ENCODE data around the gene CACNG3. TPM values are rescaled to one million over a fixed set of nuclear protein-coding genes. Genes with fewer than 3 reads are reported as not detected.

The CACNG3 gene
- total RNA-seq, 1 donor from 2014 or later, result not detected

DNA sequence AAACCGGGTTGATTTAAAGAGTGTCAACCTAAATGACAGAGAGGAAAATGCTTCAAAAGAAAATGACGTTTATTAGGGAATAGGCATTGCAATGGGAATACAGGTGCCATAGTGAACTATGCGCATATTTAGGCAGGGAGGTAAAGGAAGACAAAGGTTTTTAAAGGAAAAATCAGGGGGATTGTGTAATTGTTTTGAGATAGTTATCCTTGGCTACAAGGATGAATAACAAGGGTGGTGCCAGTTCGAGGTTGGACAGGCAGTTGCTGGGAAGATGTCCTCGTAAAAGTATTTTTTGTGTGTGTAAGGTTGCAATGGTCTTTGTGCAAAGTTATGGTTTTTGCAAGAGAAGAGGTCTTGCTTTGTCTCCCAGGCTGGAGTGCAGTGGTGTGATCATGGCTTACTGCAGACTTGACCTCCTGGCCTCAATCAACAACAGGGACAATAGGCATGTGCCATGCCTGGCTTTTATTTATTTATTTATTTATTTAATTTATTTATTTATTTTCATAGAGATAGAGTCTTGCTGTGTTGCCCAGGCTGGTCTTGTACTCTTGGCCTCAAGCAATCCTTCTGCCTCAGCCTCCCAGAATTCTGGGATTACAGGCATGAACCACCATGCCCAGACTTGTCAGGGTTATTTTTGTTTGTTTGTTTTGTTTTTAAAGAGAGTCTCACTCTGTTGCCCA is 63.1 kb downstream of the CACNG3 start:
- no peak overlapping the region for H3K4me3 ChIP-seq (ENCODE audit: low read depth, low read length)
- H3K36me3 ChIP-seq (ENCODE audit: control insufficient read depth, insufficient read depth, low read length), result no peaks in the 10 kb centered on the region
- DNase-seq (ENCODE audit: low read depth), result no peak
- TF ChIP-seq, protein P1, sequence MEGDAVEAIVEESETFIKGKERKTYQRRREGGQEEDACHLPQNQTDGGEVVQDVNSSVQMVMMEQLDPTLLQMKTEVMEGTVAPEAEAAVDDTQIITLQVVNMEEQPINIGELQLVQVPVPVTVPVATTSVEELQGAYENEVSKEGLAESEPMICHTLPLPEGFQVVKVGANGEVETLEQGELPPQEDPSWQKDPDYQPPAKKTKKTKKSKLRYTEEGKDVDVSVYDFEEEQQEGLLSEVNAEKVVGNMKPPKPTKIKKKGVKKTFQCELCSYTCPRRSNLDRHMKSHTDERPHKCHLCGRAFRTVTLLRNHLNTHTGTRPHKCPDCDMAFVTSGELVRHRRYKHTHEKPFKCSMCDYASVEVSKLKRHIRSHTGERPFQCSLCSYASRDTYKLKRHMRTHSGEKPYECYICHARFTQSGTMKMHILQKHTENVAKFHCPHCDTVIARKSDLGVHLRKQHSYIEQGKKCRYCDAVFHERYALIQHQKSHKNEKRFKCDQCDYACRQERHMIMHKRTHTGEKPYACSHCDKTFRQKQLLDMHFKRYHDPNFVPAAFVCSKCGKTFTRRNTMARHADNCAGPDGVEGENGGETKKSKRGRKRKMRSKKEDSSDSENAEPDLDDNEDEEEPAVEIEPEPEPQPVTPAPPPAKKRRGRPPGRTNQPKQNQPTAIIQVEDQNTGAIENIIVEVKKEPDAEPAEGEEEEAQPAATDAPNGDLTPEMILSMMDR (IDR thresholded peaks at IDR 0.05; ENCODE audit: insufficient read depth, low read length, poor library complexity, severe bottlenecking), result no peak
- H3K27me3 ChIP-seq (ENCODE audit: control insufficient read depth, insufficient read depth, low read length), result no peaks in the 10 kb centered on the region

DNA sequence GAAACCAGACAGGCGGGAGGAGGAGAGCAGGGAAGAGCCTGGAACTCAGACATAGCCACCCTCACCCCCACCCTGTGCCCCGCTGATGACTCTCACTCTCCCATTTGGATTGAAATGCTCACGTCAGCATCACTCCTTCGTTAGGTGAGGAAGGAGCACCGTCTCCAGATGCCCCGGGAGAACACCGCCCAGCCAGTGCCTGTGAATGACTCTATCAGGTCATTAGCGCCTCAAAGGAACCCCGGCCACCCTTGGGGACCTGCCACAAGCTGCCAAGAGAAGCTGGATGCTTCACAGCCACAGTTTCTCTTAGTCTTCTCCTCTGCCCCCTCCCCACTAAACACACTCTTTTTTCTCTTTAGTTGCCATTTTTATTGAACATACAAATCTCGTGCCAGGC is 66.0 kb downstream of the CACNG3 start:
- Histone ChIP-seq H3K36me3 (ENCODE audit: control insufficient read depth, insufficient read depth, low read length) (no peaks in the 10 kb centered on the region), H3K4me3 (ENCODE audit: low read depth, low read length) (no peak overlapping the region), H3K27me3 (ENCODE audit: control insufficient read depth, insufficient read depth, low read length) (no peaks in the 10 kb centered on the region)
- DNase-seq (ENCODE audit: low read depth), result no peak
- TF ChIP-seq, protein P1 (IDR thresholded peaks at IDR 0.05; ENCODE audit: insufficient read depth, low read length, poor library complexity, severe bottlenecking), result no peak

GRCh38 chr16:24324421-24324820 is 68.3 kb downstream of the CACNG3 start:
- TF ChIP-seq, protein P1 (IDR thresholded peaks at IDR 0.05; ENCODE audit: insufficient read depth, low read length, poor library complexity, severe bottlenecking), result no peak
- no peaks in the 10 kb centered on the region for H3K36me3 ChIP-seq (ENCODE audit: control insufficient read depth, insufficient read depth, low read length)
- DNase-seq (ENCODE audit: low read depth), result no peak
- H3K27me3 ChIP-seq (ENCODE audit: control insufficient read depth, insufficient read depth, low read length), result no peaks in the 10 kb centered on the region
- no peak overlapping the region for H3K4me3 ChIP-seq (ENCODE audit: low read depth, low read length)

GRCh38 chr16:24328835-24329452 is 72.8 kb downstream of the CACNG3 start:
- no peak for DNase-seq (ENCODE audit: low read depth)
- TF ChIP-seq, protein P1 (IDR thresholded peaks at IDR 0.05; ENCODE audit: insufficient read depth, low read length, poor library complexity, severe bottlenecking), result no peak
- no peaks in the 10 kb centered on the region for H3K36me3 ChIP-seq (ENCODE audit: control insufficient read depth, insufficient read depth, low read length)
- no peak overlapping the region for H3K4me3 ChIP-seq (ENCODE audit: low read depth, low read length)
- H3K27me3 ChIP-seq (ENCODE audit: control insufficient read depth, insufficient read depth, low read length), result no peaks in the 10 kb centered on the region

DNA sequence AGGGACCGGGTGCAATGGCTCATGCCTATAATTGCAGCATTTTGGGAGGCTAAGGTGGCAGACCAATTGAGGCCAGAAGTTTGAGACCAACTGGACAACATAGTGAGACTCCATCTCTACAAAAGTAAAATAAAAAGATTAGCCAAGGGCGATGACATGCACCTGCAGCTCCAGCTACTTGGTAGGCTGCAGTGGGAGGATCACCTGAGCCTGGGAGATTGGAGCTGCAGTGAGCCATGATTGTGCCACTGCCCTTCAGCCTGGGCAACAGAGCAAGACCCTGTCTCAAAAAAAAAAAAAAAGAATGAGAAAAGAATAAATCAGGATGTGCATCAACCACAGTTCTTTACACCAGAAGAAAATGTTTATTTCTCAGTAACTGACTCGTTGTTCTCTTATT is 76.0 kb downstream of the CACNG3 start:
- H3K4me3 ChIP-seq (ENCODE audit: low read depth, low read length), result no peak overlapping the region
- no peaks in the 10 kb centered on the region for H3K27me3 ChIP-seq (ENCODE audit: control insufficient read depth, insufficient read depth, low read length)
- TF ChIP-seq, protein P1 (IDR thresholded peaks at IDR 0.05; ENCODE audit: insufficient read depth, low read length, poor library complexity, severe bottlenecking), result no peak
- DNase-seq (ENCODE audit: low read depth), result no peak
- no peaks in the 10 kb centered on the region for H3K36me3 ChIP-seq (ENCODE audit: control insufficient read depth, insufficient read depth, low read length)
